Heart right ventricle (tissue), 16 donors: ENCODE results near the gene ARSA. TPM values are rescaled to one million over a fixed set of nuclear protein-coding genes. Genes with fewer than 3 reads are reported as not detected.

Experiments
- ATAC-seq, 8 donors: fragments of 200-7000 bp; cut with Tn5 transposase; one replicate each; pipeline ENCODE4 v1.9.1; 2020; ENCODE audit warnings: mild to moderate bottlenecking in 8 of 8, moderate library complexity in 8 of 8, moderate number of reproducible peaks in 1 of 8
- DNase-seq, 2 donors: peaks; one replicate each; pipeline ENCODE4 v3.0.0-alpha.2; 2020
- H3K27ac ChIP-seq, 10 donors: fragments of 200-600 bp; sonication (generic) in 2 of 10; one replicate each; pipeline versions ENCODE4 v1.5.0 to v1.8.0; 2020 to 2022; ENCODE audit warnings: mild to moderate bottlenecking in 3 of 10
- H3K27me3 ChIP-seq, 7 donors: fragments of 200-600 bp; one replicate each; pipeline ENCODE4 v1.8.0; 2021 to 2022; ENCODE audit warnings: mild to moderate bottlenecking in 2 of 7
- H3K36me3 ChIP-seq, 9 donors: fragments of 200-600 bp; sonication (generic) in 1 of 9; one replicate each; pipeline versions ENCODE4 v1.5.0 to v1.8.0; 2020 to 2022; ENCODE audit warnings: mild to moderate bottlenecking in 2 of 9
- H3K4me1 ChIP-seq, 9 donors: fragments of 200-600 bp; sonication (generic) in 1 of 9; one replicate each; pipeline versions ENCODE4 v1.5.0 to v1.8.0; 2020 to 2022; ENCODE audit warnings: mild to moderate bottlenecking in 4 of 9
- H3K4me3 ChIP-seq, 10 donors: fragments of 200-600 bp; sonication (generic) in 2 of 10; one replicate each; pipeline versions ENCODE4 v1.5.0 to v1.8.0; 2020 to 2022; ENCODE audit warnings: mild to moderate bottlenecking in 7 of 10, moderate library complexity in 2 of 10
- H3K9me3 ChIP-seq, 11 donors: fragments of 200-600 bp in 10 of 11; sonication (generic) in 2 of 11; one replicate each; pipeline versions ENCODE4 v1.5.0 to v1.8.0; 2013 to 2022; ENCODE audit warnings: mild to moderate bottlenecking in 2 of 11, control low read depth in 1 of 11, moderate library complexity in 1 of 11
- CTCF ChIP-seq, 9 donors: fragments of 200-600 bp; sonication (generic) in 2 of 9; IDR thresholded peaks; one replicate each; pipeline versions ENCODE4 v1.5.0 to v1.8.0; 2021 to 2022; ENCODE audit warnings: antibody characterized with exemption in 9 of 9, mild to moderate bottlenecking in 5 of 9, moderate library complexity in 1 of 9
- WGBS, 2 donors: extraction: QIAGEN DNeasy Blood & Tissue Kit; methylation state at CpG; one replicate each; pipeline ENCODE4 v1.1.7; 2013; ENCODE audit warnings: inconsistent platforms in 1 of 2; 5-methylcytosine and 5-hydroxymethylcytosine counted together
- intact Hi-C, 10 donors: fragments of 100-400 bp; cut with DNase I; formaldehyde crosslinking; loops; one replicate each; pipeline versions ENCODE4 v1.11.1 to v1.14.2; 2022
- polyA plus RNA-seq, 2 donors: library from polyadenylated mRNA; stranded (reverse); fragments of 200-250 nt; gene quantifications; one replicate each; pipeline ENCODE4 v1.2.3, GENCODE V29; 2013
- total RNA-seq, 10 donors: library from RNA; stranded (reverse); fragmentation: NEBNext Ultra II Directional in 3 of 10; extraction: Animal tissue kit (Norgen Biotek cat#: 25700) in 3 of 10; gene quantifications; one replicate each; pipeline versions ENCODE4 v1.2.1 to v1.2.4, GENCODE V29; 2021 to 2023
- donor health status: Arrhythmogenic right ventricular cardiomyopathy.
- donor health status: ischemic (EF 13 %, LVEDD 7.1; RV severe dilation, severe dysfunction).
- donor health status: healthy with polysubstance abuse.
- donor health status: DM: no; HTN: yes; CAD: no.
- donor health status: DM: no; HTN: no; CAD: no.
- donor health status: ischemic (EF 25% LVEDD 6.9; RV normal size, moderate dysfunction).
- donor health status: ischemic (EF 25% LVEDD 5.7; RV mildly dilated, moderate dysfunction).
- donor health status: healthy.
- donor health status: DM: yes; HTN: yes; CAD: no.
- donor health status: Ischemic cardiomyopathy.
- donor health status: ischemic (EF 35%, LVEDD 5.7; RV mildly dilated, moderate dysfunction).
- donor health status: nonischemic (EF 11% LVEDD 7.7; RV severe dilation, severe dysfunction).
- donor health status: DM: yes; HTN: yes; CAD: no.
- donor health status: PGD.
- donor health status: ischemic (EF 29% LVEDD 5.4; RV normal size, mild dysfunction).
- donor health status: nonischemic (EF 23%, LVEDD 6.1; RV moderate dilation, normal function).

The ARSA gene
- total and polyA plus RNA-seq, 12 donors, result 17.5 to 62.3 (median 26.0) TPM

DNA sequence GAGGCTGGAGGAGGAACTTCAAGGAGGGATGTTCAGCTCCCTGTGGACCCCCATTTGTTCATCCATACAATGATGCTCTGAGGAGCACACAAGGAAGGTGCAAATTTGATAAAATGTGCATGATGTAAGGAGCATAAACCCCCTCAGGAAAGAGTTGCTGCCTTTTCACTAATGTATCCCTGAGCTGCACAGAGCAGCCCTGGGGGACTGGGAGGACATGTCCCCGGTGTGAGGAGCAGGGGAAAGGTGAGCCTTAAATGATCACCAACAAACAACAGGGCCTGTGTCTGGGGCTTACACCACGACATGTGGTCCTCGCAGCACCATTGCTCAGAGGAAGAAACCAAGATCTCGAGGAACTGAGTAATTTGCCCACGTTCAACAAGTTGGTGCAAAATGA, 30.9 kb downstream of the ARSA start:
- Histone ChIP-seq H3K36me3 (peaks cover 0 to 3% (median 0%) of the 10 kb centered on the region in 9 donors), H3K9me3 (no peaks in the 10 kb centered on the region), H3K4me3 (no peak overlapping the region), H3K27me3 (peaks cover 5 to 44% (median 30%) of the 10 kb centered on the region in 7 donors), H3K27ac (no peak overlapping the region), H3K4me1 (peaks cover 0 to 9% (median 5%) of the 10 kb centered on the region in 9 donors)
- intact Hi-C loops, result no loop called here
- WGBS, 2 donors, result 86 to 94% methylated on average over 5 of the region's 5 CpGs
- DNase-seq, result no peak
- TF ChIP-seq CTCF (IDR thresholded peaks at IDR 0.05), result no peak
- no peak for ATAC-seq

DNA sequence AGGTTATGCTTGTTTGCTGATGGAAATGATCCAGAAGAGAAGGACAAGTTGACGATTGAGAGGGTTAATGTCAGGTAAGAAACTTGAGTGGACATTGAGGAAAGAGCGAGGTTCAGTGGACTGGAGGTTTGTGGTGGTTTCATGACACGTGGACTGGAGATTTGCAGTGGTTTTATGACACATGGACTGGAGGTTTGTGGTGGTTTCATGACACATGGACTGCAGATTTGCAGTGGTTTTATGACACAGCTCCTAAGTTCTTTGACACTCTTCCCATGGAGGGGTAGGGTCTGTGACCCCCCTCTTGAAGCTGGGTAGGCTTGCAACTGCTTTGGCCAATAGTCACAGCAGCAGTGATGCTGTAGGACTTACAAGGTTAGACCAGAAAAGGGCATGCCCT, 32.8 kb downstream of the ARSA start:
- Histone ChIP-seq H3K9me3 (no peaks in the 10 kb centered on the region), H3K27ac (no peak overlapping the region), H3K36me3 (peaks cover 0 to 3% (median 0%) of the 10 kb centered on the region in 9 donors), H3K4me3 (no peak overlapping the region), H3K4me1 (peaks cover 0 to 4% (median 4%) of the 10 kb centered on the region in 9 donors), H3K27me3 (peaks cover 0 to 26% (median 15%) of the 10 kb centered on the region in 7 donors)
- intact Hi-C loops, result no loop called here
- DNase-seq, result no peak
- no peak for TF ChIP-seq CTCF (IDR thresholded peaks at IDR 0.05)
- ATAC-seq, result no peak
- 89 to 93% methylated on average over 3 of the region's 3 CpGs for WGBS, 2 donors

GRCh38 chr22:50587407-50587806, 40.5 kb downstream of the ARSA start:
- intact Hi-C loops, result no loop called here
- 83 to 90% methylated on average over 5 of the region's 5 CpGs for WGBS, 2 donors
- H3K9me3 ChIP-seq, result no peaks in the 10 kb centered on the region
- H3K4me1 ChIP-seq, result peaks cover 0 to 10% (median 8%) of the 10 kb centered on the region in 9 donors
- TF ChIP-seq CTCF (IDR thresholded peaks at IDR 0.05), result no peak
- no peak overlapping the region for H3K4me3 ChIP-seq
- no peaks in the 10 kb centered on the region for H3K27me3 ChIP-seq
- DNase-seq (no peak), ATAC-seq (no peak)
- no peaks in the 10 kb centered on the region for H3K36me3 ChIP-seq
- H3K27ac ChIP-seq, result no peak overlapping the region

DNA sequence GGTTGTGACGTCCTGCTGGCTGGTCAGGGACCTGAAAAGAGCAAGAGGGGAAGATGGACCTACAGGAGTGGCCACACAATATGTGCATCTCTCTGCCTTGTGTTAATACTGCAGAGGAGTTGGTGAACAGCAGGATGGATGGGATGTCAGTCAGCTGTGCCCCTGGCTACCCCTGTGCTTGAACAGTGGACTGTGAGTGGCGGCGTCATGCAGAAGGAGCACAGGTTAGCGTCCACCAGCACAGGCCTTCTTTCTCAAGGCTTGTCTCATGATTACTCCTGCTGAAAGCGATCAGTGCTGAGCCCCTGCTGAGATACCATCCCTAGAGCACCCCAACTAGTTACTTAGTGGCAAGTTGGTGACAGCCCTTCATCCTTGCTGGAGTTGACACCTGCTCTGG, 41.5 kb downstream of the ARSA start:
- no peaks in the 10 kb centered on the region for H3K9me3 ChIP-seq
- H3K27me3 ChIP-seq, result no peaks in the 10 kb centered on the region
- peaks cover 0 to 18% (median 15%) of the 10 kb centered on the region in 9 donors for H3K4me1 ChIP-seq
- ATAC-seq (no peak), DNase-seq (no peak)
- no peaks in the 10 kb centered on the region for H3K36me3 ChIP-seq
- TF ChIP-seq CTCF (IDR thresholded peaks at IDR 0.05), result no peak
- H3K4me3 ChIP-seq, result no peak overlapping the region
- 84 to 85% methylated on average over 5 of the region's 5 CpGs for WGBS, 2 donors
- intact Hi-C loops, result no loop called here
- H3K27ac ChIP-seq, result no peak overlapping the region
